Endothelial cell of umbilical vein (primary cell): ENCODE results near the gene TLR1. TPM values are rescaled to one million over a fixed set of nuclear protein-coding genes. Genes with fewer than 3 reads are reported as not detected.

Experiments
- BruUV-seq: library from RNA; stranded (reverse); fragments of 400-500 nt; replicated peaks from 2 replicates; lab custom pipeline; 2021; lab: Mats Ljungman, UMichigan
- CTCF ChIA-PET: fragments of 300-600, 350-600 bp; sonication (Branson Sonifier 250); formaldehyde crosslinking; loops from one replicate; lab custom pipeline; 2021; ENCODE audit warnings: antibody characterized with exemption, inconsistent platforms; lab: Charles Lee
- POLR2A ChIA-PET: fragments of 300-600, 350-600 bp; sonication (Branson Sonifier 250); formaldehyde crosslinking; loops from one replicate; lab custom pipeline; 2021; ENCODE audit warnings: antibody characterized with exemption, inconsistent platforms; lab: Charles Lee
- DNase-seq: peaks from one replicate; pipeline ENCODE4 v3.0.0-alpha.2; 2011; ENCODE audit warnings: low read depth, low spot score
- FAIRE-seq: peaks from 2 replicates; lab custom pipeline; 2011; peaks lifted over from hg19 to GRCh38; lab: Jason Lieb, UNC
- H2AFZ ChIP-seq: 2 replicates; pipeline ENCODE4 v1.6.0; 2012; ENCODE audit warnings: low read depth, low read length, control low read depth, inconsistent platforms
- H3K27ac ChIP-seq: 2 replicates; pipeline ENCODE4 v1.5.1; 2011; ENCODE audit warnings: low read depth, mild to moderate bottlenecking, control low read depth, low read length, moderate library complexity; ENCODE audit not compliant: insufficient read depth
- H3K27me3 ChIP-seq, 2 experiments: 2 replicates each; pipeline versions ENCODE4 v1.6.0 to v1.6.1; 2011; ENCODE audit warnings: low read length in 2 of 2, mixed read lengths in 1 of 2; ENCODE audit not compliant: control insufficient read depth in 2 of 2, insufficient read depth in 2 of 2
- H3K36me3 ChIP-seq, 2 experiments: 2 replicates in 1 of 2; 3 replicates in 1 of 2; pipeline ENCODE4 v1.5.1; 2011; ENCODE audit warnings: low read length in 2 of 2, mild to moderate bottlenecking in 1 of 2, moderate library complexity in 1 of 2; ENCODE audit not compliant: control insufficient read depth in 2 of 2, insufficient read depth in 2 of 2; ENCODE audit errors: extremely low read depth in 1 of 2
- H3K4me1 ChIP-seq: 3 replicates; pipeline ENCODE4 v1.5.1; 2011; ENCODE audit warnings: mild to moderate bottlenecking, low read length; ENCODE audit not compliant: control insufficient read depth, insufficient read depth; ENCODE audit errors: extremely low read depth
- H3K4me2 ChIP-seq: 2 replicates; pipeline ENCODE4 v1.6.1; 2011; ENCODE audit warnings: low read length, control low read depth, mixed read lengths; ENCODE audit not compliant: insufficient read depth
- H3K4me3 ChIP-seq, 3 experiments: fragments of 200-600 bp in 1 of 3; sonication (generic), shearing (Covaris generic) in 1 of 3; replicated peaks in 1 of 3; 2 replicates each; pipeline ENCODE4 v1.5.1; 2011 to 2016; ENCODE audit warnings: control low read depth in 3 of 3, low read length in 3 of 3, mild to moderate bottlenecking in 2 of 3, inconsistent platforms in 1 of 3, low read depth in 1 of 3, moderate library complexity in 1 of 3; ENCODE audit not compliant: insufficient read depth in 1 of 3
- H3K79me2 ChIP-seq: 2 replicates; pipeline ENCODE4 v1.6.0; 2012; ENCODE audit warnings: low read length, inconsistent platforms; ENCODE audit not compliant: control insufficient read depth, insufficient read depth
- H3K9ac ChIP-seq: replicated peaks from 2 replicates; pipeline ENCODE3; 2011; ENCODE audit warnings: low read length, control low read depth; ENCODE audit not compliant: insufficient read depth; ENCODE audit errors: extremely low read depth
- H3K9me1 ChIP-seq: replicated peaks from 3 replicates; pipeline ENCODE4 v1.6.0; 2011; ENCODE audit warnings: mild to moderate bottlenecking, low read length; ENCODE audit not compliant: control insufficient read depth, insufficient read depth; ENCODE audit errors: extremely low read depth
- H3K9me3 ChIP-seq: replicated peaks from 2 replicates; pipeline ENCODE4 v1.5.1; 2012; ENCODE audit warnings: low read length, inconsistent platforms; ENCODE audit not compliant: control insufficient read depth, insufficient read depth
- H4K20me1 ChIP-seq: replicated peaks from 2 replicates; pipeline ENCODE3; 2011; ENCODE audit warnings: mild to moderate bottlenecking, low read length; ENCODE audit not compliant: control insufficient read depth, insufficient read depth; ENCODE audit errors: extremely low read depth
- CTCF ChIP-seq, 2 donors: IDR thresholded peaks; 1 replicate in 1 of 2; 2 replicates in 1 of 2; pipeline ENCODE4 v1.5.1; 2011; ENCODE audit warnings: low read length in 2 of 2, mild to moderate bottlenecking in 2 of 2, moderate library complexity in 2 of 2, control low read depth in 1 of 2, inconsistent platforms in 1 of 2, low read depth in 1 of 2; ENCODE audit not compliant: insufficient read depth in 1 of 2; ENCODE audit errors: extremely low read depth in 1 of 2
- EZH2 ChIP-seq: IDR thresholded peaks from 2 replicates; pipeline ENCODE4 v1.6.1; 2012; ENCODE audit warnings: borderline replicate concordance, low read depth, mild to moderate bottlenecking, moderate library complexity, low read length, inconsistent platforms; ENCODE audit not compliant: severe bottlenecking
- FOS ChIP-seq: IDR thresholded peaks from 2 replicates; pipeline ENCODE4 v1.6.1; 2011; ENCODE audit warnings: mild to moderate bottlenecking, low read length, moderate library complexity, borderline replicate concordance; ENCODE audit not compliant: insufficient read depth
- GATA2 ChIP-seq: IDR thresholded peaks from 2 replicates; pipeline ENCODE4 v1.7.0; 2011; ENCODE audit warnings: low read depth, mild to moderate bottlenecking, moderate library complexity, mixed read lengths, low read length; ENCODE audit not compliant: insufficient read length, insufficient read depth
- JUN ChIP-seq: IDR thresholded peaks from 2 replicates; pipeline ENCODE4 v1.6.1; 2011; ENCODE audit warnings: borderline replicate concordance, low read depth; ENCODE audit not compliant: insufficient read length, insufficient read depth
- MYC ChIP-seq: IDR thresholded peaks from one replicate; pipeline ENCODE4 v1.6.1; 2011; ENCODE audit warnings: mild to moderate bottlenecking, low read depth, low read length
- POLR2A ChIP-seq: IDR thresholded peaks from 2 replicates; pipeline ENCODE4 v1.6.1; 2012; ENCODE audit warnings: low read depth, mild to moderate bottlenecking, control low read depth, low read length
- POLR2AphosphoS5 ChIP-seq: IDR thresholded peaks from 2 replicates; pipeline ENCODE4 v1.6.1; 2012; ENCODE audit warnings: low read depth, mild to moderate bottlenecking, control low read depth, low read length, moderate library complexity; ENCODE audit not compliant: insufficient read depth
- dilution Hi-C: fragments of 300-500 bp; cut with MboI; formaldehyde crosslinking; loops from one replicate; pipeline ENCODE4 v1.15.0; 2019; ENCODE audit warnings: low sequenced_read_pairs; ENCODE audit not compliant: extremely low pct_ligation_motif_present
- intact Hi-C: fragments of 100-400 bp; cut with micrococcal nuclease; formaldehyde crosslinking; loops from one replicate; pipeline ENCODE4 v1.10.0; 2022
- polyA plus RNA-seq, 4 experiments: library from polyadenylated mRNA; depleted of rRNA in 3 of 4; stranded (reverse) in 3 of 4; unstranded in 1 of 4; fragments of >200 nt; gene quantifications; 2 replicates each; pipeline versions ENCODE4 v1.2.1 to v1.2.3, GENCODE V29; 2011 to 2012; ENCODE audit warnings: missing spikeins in 1 of 4
- total RNA-seq: library from RNA; stranded (reverse); gene quantifications from 2 replicates; pipeline ENCODE4 v1.2.3, GENCODE V29; 2021
- TF ChIP-seq, protein P1 (sequence below): IDR thresholded peaks from 2 replicates; pipeline ENCODE4 v1.6.1; 2011; ENCODE audit not compliant: insufficient read depth, insufficient read length

TLR1 gene
- total and polyA plus RNA-seq, 2 donors (not counting 3 experiments of a cell fraction or from before 2014, with no cell fraction given) = 0.81 to 2.7 TPM

DNA sequence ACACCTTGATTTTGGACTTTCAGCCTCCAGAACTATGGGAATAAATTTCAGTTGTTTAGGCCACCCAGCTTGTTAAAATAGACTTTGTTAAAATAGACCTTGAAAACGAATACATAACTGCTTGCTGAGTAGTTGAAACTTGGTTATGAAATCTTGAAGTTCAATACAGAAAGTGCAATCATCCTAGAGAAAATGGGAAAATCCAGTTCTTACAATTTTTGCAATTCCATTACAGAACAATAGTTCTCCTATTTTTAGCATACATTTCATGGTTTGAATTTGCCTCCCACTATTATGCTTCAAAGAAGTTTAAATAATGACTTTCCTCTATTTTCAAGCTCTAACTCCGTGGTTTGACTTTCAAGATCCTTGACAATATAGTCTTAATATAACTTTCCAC is 10.5 kb downstream of the TLR1 start:
- no peak for FAIRE-seq
- no peaks in the 10 kb centered on the region for H3K36me3 ChIP-seq

More for the DNA sequence above, 10.5 kb downstream of the TLR1 start:
- H3K9me3 ChIP-seq = no peaks in the 10 kb centered on the region
- dilution Hi-C loops = no loop called here
- H3K4me3 ChIP-seq = no peak overlapping the region
- TF ChIP-seq EZH2 = no peak
- no peak for TF ChIP-seq CTCF (IDR thresholded peaks at IDR 0.05; ENCODE audit: extremely low read depth in 1 of 2, insufficient read depth in 1 of 2, low read depth in 1 of 2, low read length in 2 of 2)
- no peak for TF ChIP-seq POLR2AphosphoS5
- no peak for TF ChIP-seq GATA2
- no peak for TF ChIP-seq JUN
- no peak for TF ChIP-seq MYC
- TF ChIP-seq POLR2A = no peak
- no peak for TF ChIP-seq FOS
- TF ChIP-seq, protein P1, sequence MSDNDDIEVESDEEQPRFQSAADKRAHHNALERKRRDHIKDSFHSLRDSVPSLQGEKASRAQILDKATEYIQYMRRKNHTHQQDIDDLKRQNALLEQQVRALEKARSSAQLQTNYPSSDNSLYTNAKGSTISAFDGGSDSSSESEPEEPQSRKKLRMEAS = no peak
- ChIA-PET POLR2A (no interaction called here), CTCF (interaction anchor here (0.8 to 3.5 kb wide), 3 partner anchors 10 to 12 kb away, joined by 3 to 26 read pairs (median 5); partner anchors contain the start of genes TLR1 and TLR10)
- H4K20me1 ChIP-seq = no peaks in the 10 kb centered on the region
- no peaks in the 10 kb centered on the region for H3K79me2 ChIP-seq
- no peaks in the 10 kb centered on the region for H3K9me1 ChIP-seq
- H3K4me1 ChIP-seq = no peaks in the 10 kb centered on the region
- no TSS peak for BruUV-seq
- no peaks in the 10 kb centered on the region for H3K27me3 ChIP-seq
- H3K9ac ChIP-seq = no peak overlapping the region
- intact Hi-C loops = no loop called here
- no peak for DNase-seq
- H3K4me2 ChIP-seq = no peak overlapping the region
- H2AFZ ChIP-seq = no peak overlapping the region
- no peak overlapping the region for H3K27ac ChIP-seq
